Hair follicle dermal papilla cell (primary cell): Measurements from ENCODE around the gene PCDHA12. TPM values are rescaled to one million over a fixed set of nuclear protein-coding genes. Genes with fewer than 3 reads are reported as not detected.

Source experiments
- total RNA-seq: library from RNA; depleted of rRNA; stranded (reverse); fragments of >200 nt; gene quantifications from 2 replicates; pipeline ENCODE4 v1.2.3, GENCODE V29; 2012

The PCDHA12 gene, protein sequence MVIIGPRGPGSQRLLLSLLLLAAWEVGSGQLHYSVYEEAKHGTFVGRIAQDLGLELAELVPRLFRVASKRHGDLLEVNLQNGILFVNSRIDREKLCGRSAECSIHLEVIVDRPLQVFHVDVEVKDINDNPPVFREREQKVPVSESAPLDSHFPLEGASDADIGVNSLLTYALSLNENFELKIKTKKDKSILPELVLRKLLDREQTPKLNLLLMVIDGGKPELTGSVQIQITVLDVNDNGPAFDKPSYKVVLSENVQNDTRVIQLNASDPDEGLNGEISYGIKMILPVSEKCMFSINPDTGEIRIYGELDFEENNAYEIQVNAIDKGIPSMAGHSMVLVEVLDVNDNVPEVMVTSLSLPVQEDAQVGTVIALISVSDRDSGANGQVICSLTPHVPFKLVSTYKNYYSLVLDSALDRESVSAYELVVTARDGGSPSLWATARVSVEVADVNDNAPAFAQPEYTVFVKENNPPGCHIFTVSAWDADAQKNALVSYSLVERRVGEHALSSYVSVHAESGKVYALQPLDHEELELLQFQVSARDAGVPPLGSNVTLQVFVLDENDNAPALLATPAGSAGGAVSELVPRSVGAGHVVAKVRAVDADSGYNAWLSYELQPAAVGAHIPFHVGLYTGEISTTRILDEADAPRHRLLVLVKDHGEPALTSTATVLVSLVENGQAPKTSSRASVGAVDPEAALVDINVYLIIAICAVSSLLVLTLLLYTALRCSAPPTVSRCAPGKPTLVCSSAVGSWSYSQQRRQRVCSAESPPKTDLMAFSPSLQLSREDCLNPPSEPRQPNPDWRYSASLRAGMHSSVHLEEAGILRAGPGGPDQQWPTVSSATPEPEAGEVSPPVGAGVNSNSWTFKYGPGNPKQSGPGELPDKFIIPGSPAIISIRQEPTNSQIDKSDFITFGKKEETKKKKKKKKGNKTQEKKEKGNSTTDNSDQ
- total RNA-seq: 0.16 and 0.36 TPM in 2 replicates

DNA sequence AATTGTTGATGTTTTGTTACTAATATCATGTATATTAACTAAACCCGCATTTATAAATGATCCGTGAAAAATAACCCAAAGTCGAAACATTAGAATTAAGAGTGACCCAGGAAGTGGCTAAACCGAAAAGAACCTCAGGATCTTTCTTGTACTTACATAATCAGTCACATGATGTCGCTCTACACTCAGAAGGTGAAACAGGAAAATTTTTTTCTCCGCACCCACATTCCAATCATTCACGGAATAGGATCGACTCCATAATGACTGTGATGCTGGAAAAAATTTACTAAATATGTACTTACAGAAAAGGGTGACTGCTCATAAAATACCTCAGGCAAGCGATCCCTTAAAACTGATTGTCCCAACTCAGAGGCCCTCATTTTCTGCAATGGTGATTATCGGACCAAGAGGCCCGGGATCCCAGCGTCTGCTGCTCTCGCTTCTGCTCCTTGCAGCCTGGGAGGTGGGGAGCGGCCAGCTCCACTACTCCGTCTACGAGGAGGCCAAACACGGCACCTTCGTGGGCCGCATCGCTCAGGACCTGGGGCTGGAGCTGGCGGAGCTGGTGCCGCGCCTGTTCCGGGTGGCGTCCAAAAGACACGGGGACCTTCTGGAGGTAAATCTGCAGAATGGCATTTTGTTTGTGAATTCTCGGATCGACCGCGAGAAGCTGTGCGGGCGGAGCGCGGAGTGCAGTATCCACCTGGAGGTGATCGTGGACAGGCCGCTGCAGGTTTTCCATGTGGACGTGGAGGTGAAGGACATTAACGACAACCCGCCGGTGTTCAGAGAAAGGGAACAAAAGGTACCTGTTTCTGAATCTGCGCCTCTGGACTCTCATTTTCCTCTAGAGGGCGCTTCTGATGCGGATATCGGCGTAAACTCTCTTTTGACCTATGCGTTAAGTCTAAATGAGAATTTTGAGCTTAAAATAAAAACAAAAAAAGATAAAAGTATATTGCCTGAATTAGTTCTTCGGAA is at the start of gene PCDHA12:
PCDHA12 (plus strand) TSS at position 224 of the 981 bp plus-strand sequence; CDS start at position 389, 165 bp downstream.

DNA sequence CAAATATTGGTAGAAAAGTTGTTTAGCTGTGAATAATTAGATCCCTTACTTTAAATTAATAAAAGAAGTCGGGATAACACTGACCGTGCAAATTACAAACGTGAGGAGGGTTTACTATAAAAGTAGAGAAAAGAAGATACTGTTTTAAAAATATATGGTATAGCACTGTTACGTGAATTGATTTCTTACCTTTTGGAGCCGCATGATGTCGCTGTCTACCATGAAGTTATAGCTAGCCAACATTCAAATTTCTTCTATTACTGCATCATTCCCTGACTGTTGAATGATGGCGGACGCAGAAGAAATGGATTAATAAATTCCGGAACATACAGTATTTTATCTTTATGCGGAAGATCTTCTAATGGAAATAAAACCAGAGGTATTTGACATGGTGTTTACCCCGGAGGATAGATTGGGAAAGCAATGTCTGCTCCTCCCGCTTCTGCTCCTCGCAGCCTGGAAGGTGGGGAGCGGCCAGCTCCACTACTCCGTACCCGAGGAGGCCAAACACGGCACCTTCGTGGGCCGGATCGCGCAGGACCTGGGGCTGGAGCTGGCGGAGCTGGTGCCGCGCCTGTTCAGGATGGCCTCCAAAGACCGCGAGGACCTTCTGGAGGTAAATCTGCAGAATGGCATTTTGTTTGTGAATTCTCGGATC is 47.3 kb upstream of the PCDHA12 start, which contains the start of gene PCDHA6:
PCDHA6 (plus strand) TSS at position 257 of the 658 bp plus-strand sequence; CDS start at position 389, 132 bp downstream.

DNA sequence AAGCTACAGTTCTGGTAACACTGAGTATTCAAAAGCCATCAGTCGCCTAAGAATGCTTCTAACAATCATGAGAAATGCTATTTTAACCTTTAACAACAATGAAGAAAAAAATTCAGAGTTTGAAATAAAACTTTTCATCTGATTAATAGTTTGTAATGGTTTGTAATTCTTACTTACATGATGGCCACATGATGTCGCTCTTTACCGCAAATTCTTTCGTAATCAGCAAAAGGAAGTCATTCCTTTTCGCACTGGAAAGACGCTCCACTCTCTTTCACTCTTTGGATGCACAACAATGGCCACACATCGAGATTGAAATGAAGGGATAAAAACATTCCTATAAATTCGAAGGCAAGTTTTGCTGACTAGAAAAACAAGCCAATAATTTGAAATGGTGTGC is 41.1 kb upstream of the PCDHA12 start, which contains the start of gene PCDHA7:
PCDHA7 (plus strand) TSS at position 277 of the 400 bp plus-strand sequence; CDS start at position 392, 115 bp downstream.

DNA sequence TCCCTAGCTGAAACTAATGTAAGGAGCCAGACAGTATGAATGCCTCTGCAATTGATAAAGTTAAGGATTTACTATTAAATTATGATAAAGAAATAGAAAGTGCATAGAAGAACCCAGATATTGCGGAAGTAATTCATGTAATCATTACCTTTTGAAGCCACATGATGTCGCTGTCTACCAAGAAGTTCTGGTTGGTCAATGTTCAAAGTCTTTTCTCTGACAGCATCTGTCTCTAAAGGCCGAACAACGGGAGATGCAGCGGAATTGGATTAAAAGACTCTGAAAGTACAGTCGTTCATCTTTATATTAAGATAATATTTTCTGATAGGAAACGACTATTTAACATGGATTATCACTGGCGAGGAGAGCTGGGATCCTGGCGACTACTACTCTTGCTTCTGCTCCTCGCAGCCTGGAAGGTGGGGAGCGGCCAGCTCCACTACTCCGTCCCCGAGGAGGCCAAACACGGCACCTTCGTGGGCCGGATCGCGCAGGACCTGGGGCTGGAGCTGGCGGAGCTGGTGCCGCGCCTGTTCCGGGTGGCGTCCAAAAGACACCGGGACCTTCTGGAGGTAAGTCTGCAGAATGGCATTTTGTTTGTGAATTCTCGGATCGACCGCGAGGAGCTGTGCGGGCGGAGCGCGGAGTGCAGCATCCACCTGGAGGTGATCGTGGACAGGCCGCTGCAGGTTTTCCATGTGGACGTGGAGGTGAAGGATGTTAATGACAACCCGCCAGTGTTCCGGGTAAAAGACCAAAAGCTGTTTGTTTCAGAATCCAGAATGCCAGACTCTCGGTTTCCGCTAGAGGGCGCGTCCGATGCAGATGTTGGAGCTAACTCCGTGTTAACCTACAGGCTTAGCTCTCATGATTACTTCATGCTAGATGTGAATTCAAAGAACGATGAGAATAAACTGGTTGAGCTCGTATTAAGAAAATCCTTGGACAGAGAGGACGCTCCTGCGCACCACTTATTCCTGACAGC is 33.8 kb upstream of the PCDHA12 start, which contains the start of gene PCDHA8:
PCDHA8 (plus strand) TSS at position 210 of the 985 bp plus-strand sequence; CDS start at position 345, 135 bp downstream.

DNA sequence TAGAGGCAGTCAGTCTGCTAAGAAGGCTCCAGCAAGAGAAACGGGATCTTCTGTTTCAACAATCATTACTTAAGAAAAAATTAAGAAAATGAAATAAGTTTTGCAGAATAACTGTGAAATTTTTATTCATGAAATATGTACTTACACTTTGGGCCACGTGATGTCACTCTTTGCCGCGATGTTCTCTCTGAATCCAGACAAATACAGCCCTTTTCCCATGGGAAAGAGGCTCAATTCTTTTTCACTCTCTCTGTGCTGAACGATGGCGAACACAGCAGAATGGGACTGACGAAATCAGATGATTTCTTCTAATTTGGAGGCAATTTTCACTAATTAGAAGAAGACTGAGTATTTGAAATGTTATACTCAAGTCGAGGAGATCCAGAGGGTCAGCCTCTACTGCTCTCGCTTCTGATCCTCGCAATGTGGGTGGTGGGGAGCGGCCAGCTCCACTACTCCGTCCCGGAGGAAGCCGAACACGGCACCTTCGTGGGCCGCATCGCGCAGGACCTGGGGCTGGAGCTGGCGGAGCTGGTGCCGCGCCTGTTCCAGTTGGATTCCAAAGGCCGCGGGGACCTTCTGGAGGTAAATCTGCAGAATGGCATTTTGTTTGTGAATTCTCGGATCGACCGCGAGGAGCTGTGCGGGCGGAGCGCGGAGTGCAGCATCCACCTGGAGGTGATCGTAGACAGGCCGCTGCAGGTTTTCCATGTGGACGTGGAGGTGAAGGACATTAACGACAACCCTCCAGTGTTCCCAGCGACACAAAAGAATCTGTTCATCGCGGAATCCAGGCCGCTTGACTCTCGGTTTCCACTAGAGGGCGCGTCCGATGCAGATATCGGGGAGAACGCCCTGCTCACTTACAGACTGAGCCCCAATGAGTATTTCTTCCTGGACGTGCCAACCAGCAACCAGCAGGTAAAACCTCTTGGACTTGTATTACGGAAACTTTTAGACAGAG is 26.7 kb upstream of the PCDHA12 start, which contains the start of gene PCDHA9:
PCDHA9 (plus strand) TSS at position 244 of the 964 bp plus-strand sequence; CDS start at position 358, 114 bp downstream.

DNA sequence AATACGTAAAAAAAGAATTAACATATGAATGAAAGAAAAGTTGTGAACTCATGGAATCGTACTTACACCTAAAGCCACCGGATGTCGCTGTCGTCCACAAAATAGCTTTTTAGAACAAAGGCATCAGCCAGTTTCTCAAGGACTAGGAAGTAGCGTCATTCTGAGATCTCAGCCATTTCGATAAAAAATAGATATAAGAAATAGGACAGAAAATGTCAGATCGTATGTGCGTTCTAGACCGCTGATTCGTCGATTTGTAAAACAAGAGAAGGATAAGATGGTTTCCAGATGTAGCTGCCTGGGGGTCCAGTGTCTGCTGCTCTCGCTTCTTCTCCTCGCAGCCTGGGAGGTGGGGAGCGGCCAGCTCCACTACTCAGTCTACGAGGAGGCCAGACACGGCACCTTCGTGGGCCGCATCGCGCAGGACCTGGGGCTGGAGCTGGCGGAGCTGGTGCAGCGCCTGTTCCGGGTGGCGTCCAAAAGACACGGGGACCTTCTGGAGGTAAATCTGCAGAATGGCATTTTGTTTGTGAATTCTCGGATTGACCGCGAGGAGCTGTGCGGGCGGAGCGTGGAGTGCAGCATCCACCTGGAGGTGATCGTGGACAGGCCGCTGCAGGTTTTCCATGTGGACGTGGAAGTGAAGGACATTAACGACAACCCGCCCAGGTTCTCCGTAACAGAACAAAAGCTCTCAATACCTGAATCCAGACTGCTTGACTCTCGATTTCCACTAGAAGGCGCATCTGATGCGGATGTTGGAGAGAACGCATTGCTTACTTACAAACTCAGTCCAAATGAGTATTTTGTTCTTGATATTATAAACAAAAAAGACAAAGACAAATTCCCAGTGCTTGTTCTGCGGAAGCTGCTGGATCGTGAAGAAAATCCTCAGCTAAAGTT is 19.1 kb upstream of the PCDHA12 start, which contains the start of gene PCDHA10:
PCDHA10 (plus strand) TSS at position 126 of the 903 bp plus-strand sequence; CDS start at position 278, 152 bp downstream.

DNA sequence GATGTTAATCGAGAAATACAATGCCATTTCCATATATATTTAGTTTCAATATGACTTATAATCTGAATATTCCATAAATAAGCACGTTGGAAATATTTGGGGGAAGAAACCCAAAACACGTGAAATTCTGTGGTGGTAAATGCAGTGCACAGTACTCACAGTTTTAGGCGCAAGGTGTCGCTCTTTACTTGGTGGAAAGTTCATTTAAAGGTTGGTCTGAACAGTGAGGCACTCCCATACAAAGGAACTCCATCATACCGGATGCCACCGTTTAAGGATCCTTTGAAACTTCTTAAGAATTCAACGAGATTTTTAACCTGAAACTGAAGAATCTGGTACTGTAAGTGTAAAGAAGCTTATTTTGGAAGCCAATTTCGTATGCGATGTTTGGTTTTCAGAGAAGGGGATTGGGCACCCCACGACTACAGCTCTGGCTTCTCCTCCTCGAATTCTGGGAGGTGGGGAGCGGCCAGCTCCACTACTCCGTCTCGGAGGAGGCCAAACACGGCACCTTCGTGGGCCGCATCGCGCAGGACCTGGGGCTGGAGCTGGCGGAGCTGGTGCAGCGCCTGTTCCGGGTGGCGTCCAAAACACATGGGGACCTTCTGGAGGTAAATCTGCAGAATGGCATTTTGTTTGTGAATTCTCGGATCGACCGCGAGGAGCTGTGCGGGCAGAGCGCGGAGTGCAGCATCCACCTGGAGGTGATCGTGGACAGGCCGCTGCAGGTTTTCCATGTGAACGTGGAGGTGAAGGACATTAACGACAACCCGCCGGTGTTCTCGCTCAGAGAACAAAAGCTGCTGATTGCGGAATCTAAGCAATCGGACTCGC is 6.2 kb upstream of the PCDHA12 start, which contains the start of gene PCDHA11:
PCDHA11 (plus strand) TSS at position 237 of the 834 bp plus-strand sequence; CDS start at position 384, 147 bp downstream.

DNA sequence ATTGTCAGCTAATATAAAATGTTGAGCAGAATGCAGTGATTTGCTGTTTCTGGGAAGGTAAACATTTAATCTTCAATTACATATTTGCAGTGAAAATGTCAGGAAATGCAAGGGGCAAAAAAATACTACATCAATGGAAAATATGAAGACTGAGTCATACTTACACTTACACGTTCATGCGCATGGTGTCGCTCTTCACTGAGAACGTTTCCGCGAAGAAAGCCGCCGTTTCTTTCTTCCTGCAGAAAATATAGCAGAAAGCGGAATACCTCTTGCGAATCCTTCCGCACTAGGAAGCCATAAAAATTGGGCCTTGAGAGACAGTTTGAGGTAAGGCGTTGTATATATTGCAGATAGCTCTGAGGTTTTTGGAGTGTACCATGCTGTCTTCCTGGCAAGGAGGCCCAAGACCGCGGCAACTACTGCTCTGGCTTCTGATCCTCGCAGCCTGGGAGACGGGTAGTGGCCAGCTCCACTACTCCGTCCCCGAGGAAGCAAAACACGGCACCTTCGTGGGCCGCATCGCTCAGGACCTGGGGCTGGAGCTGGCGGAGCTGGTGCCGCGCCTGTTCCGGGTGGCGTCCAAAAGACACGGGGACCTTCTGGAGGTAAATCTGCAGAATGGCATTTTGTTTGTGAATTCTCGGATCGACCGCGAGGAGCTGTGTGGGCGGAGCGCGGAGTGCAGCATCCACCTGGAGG is 6.9 kb downstream of the PCDHA12 start, which contains the start of gene PCDHA13:
PCDHA13 (plus strand) TSS at position 236 of the 702 bp plus-strand sequence; CDS start at position 381, 145 bp downstream.

DNA sequence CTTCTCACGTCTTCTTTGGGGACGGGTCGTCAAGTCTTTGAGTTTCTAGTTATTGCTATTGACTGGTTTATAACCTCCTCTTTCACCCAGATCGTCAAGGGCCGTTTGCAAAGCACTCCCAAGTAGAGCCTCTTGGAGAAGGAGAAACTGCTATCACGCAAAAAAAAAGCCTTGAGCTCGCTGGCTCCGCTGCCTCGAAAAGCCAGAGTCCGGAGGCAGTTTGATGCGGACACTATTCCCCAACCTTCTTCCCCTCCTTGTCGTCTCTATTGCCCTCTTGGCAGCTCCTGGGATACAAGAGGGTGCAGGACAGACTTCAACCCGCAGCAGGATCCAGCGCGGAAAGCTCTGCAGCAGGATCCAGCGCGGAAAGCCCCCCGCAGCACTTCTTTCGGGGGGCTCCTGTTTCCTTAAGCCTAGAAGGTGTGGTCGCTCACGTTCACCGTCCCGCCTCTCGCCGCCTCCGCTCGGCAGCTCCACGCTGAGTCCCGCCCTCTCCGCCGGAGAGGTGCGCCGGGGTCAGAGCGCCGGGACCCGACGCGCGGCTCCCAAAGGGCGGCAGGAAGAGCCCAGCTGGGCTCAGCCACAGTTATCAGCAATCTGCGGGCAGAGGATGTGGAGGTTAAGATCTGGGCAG is 50.8 kb downstream of the PCDHA12 start, which contains the start of gene PCDHAC1:
PCDHAC1 (plus strand) TSS at position 494 of the 637 bp plus-strand sequence. CDS start 594 bp downstream, outside the sequence.

Other genes starting within 250 kb of the PCDHA12 start
- 2.8 and 6.3 TPM in 2 replicates for gene CD14, start 242.1 kb upstream of the PCDHA12 start, total RNA-seq
- gene TMCO6, start 235.9 kb upstream of the PCDHA12 start, total RNA-seq: 10.5 and 12.5 TPM in 2 replicates
- gene NDUFA2, start 227.7 kb upstream of the PCDHA12 start, total RNA-seq: 14.1 and 22.2 TPM in 2 replicates
- 54.7 and 68.2 TPM in 2 replicates for gene IK, start 227.5 kb upstream of the PCDHA12 start, total RNA-seq
- 29.0 and 34.4 TPM in 2 replicates for gene WDR55, start 210.4 kb upstream of the PCDHA12 start, total RNA-seq
- 0.24 and 0.49 TPM in 2 replicates for gene DND1, start 201.7 kb upstream of the PCDHA12 start, total RNA-seq
- 46.7 and 49.7 TPM in 2 replicates for gene HARS1, start 183.9 kb upstream of the PCDHA12 start, total RNA-seq
- gene HARS2, start 183.9 kb upstream of the PCDHA12 start, total RNA-seq: 22.2 and 23.5 TPM in 2 replicates
- gene ZMAT2, start 174.9 kb upstream of the PCDHA12 start, total RNA-seq: 24.3 and 24.4 TPM in 2 replicates
- gene PCDHA1, start 89.2 kb upstream of the PCDHA12 start, total RNA-seq: under 0.01 TPM in 1 of 2 replicates, not detected in the other
- 0.12 and 0.16 TPM in 2 replicates for gene PCDHA2, start 80.5 kb upstream of the PCDHA12 start, total RNA-seq
- gene PCDHA3, start 74.3 kb upstream of the PCDHA12 start, total RNA-seq: 0.32 and 0.61 TPM in 2 replicates
- gene PCDHA4, start 68.2 kb upstream of the PCDHA12 start, total RNA-seq: 0.49 and 1.1 TPM in 2 replicates
- 0.16 and 0.24 TPM in 2 replicates for gene PCDHA5, start 53.7 kb upstream of the PCDHA12 start, total RNA-seq
- 1.1 and 2.1 TPM in 2 replicates for gene PCDHA6, start 47.3 kb upstream of the PCDHA12 start, total RNA-seq
- 0.36 and 0.49 TPM in 2 replicates for gene PCDHA7, start 41.0 kb upstream of the PCDHA12 start, total RNA-seq
- 0.16 and 0.24 TPM in 2 replicates for gene PCDHA8, start 34.1 kb upstream of the PCDHA12 start, total RNA-seq
- 0.16 and 0.36 TPM in 2 replicates for gene PCDHA9, start 26.9 kb upstream of the PCDHA12 start, total RNA-seq
- 0.32 and 0.85 TPM in 2 replicates for gene PCDHA10, start 19.4 kb upstream of the PCDHA12 start, total RNA-seq
- 0.24 and 0.49 TPM in 2 replicates for gene PCDHA11, start 6.4 kb upstream of the PCDHA12 start, total RNA-seq
- 0.32 and 0.36 TPM in 2 replicates for gene PCDHA13, start 6.8 kb downstream of the PCDHA12 start, total RNA-seq
- 0.36 and 0.49 TPM in 2 replicates for gene PCDHAC1, start 51.0 kb downstream of the PCDHA12 start, total RNA-seq
- 0.73 and 1.8 TPM in 2 replicates for gene PCDHAC2, start 91.2 kb downstream of the PCDHA12 start, total RNA-seq
- not detected in 2 replicates for gene PCDHB1, start 176.1 kb downstream of the PCDHA12 start, total RNA-seq
- 6.8 and 7.0 TPM in 2 replicates for gene PCDHB2, start 219.3 kb downstream of the PCDHA12 start, total RNA-seq
- gene PCDHB3, start 225.2 kb downstream of the PCDHA12 start, total RNA-seq: 1.2 and 1.8 TPM in 2 replicates
- 0.49 TPM in 2 replicates for gene PCDHB4, start 246.5 kb downstream of the PCDHA12 start, total RNA-seq